Neural cell (in vitro differentiated cells): ENCODE measurements around the gene MEP1A. TPM values are rescaled to one million over a fixed set of nuclear protein-coding genes. Genes with fewer than 3 reads are reported as not detected.
"Not testable (repeated sequence)": the region's sequence is repeated elsewhere in the genome, so short reads cannot be mapped to it uniquely, and the experiment has no call there.

Source experiments
- H2AFZ ChIP-seq: fragments of 200-600, 300-800 bp; sonication (generic), shearing (Covaris generic); 2 replicates; pipeline ENCODE4 v1.6.0; 2014; ENCODE audit warnings: low read depth, mild to moderate bottlenecking, antibody characterized with exemption, low read length, moderate library complexity
- H3F3A ChIP-seq: fragments of 200-600 bp; shearing (Covaris generic); 2 replicates; pipeline ENCODE4 v1.6.1; 2016; ENCODE audit warnings: mild to moderate bottlenecking, moderate library complexity, mixed read lengths, antibody characterized with exemption, low read length; ENCODE audit not compliant: insufficient read depth, poor library complexity, severe bottlenecking
- H3K27ac ChIP-seq: fragments of 200-600, 300-800 bp; sonication (generic), shearing (Covaris generic); 2 replicates; pipeline ENCODE4 v1.5.1; 2014; ENCODE audit warnings: mild to moderate bottlenecking, low read length, moderate library complexity
- H3K27me3 ChIP-seq: fragments of 300-800, 200-600 bp; sonication (generic), shearing (Covaris generic); 2 replicates; pipeline ENCODE4 v1.6.0; 2014; ENCODE audit warnings: mild to moderate bottlenecking, low read depth, low read length, moderate library complexity; ENCODE audit not compliant: insufficient read depth
- H3K36me3 ChIP-seq: fragments of 300-800, 200-600 bp; sonication (generic), shearing (Covaris generic); 2 replicates; pipeline ENCODE4 v1.5.1; 2014; ENCODE audit warnings: mild to moderate bottlenecking, antibody characterized with exemption, low read length, moderate library complexity; ENCODE audit not compliant: insufficient read depth
- H3K4me2 ChIP-seq: fragments of 300-800, 200-600 bp; sonication (generic), shearing (Covaris generic); 2 replicates; pipeline ENCODE4 v1.6.0; 2014; ENCODE audit warnings: mild to moderate bottlenecking, low read length
- H3K4me3 ChIP-seq: fragments of 300-800, 200-600 bp; sonication (generic), shearing (Covaris generic); 2 replicates; pipeline ENCODE4 v1.5.1; 2014; ENCODE audit warnings: mild to moderate bottlenecking, low read length, moderate library complexity
- H3K79me2 ChIP-seq: fragments of 200-600 bp; shearing (Covaris generic); replicated peaks from 2 replicates; pipeline ENCODE4 v1.6.0; 2014; ENCODE audit warnings: mild to moderate bottlenecking, low read length, moderate library complexity; ENCODE audit not compliant: insufficient read depth
- H3K9ac ChIP-seq: fragments of 300-800, 200-600 bp; sonication (generic), shearing (Covaris generic); 2 replicates; pipeline ENCODE4 v1.6.1; 2016; ENCODE audit warnings: mild to moderate bottlenecking, low read length, mixed read lengths
- H3K9me2 ChIP-seq: fragments of 200-600 bp; shearing (Covaris generic); 2 replicates; pipeline ENCODE4 v1.6.1; 2016; ENCODE audit warnings: mild to moderate bottlenecking, low read length, mixed read lengths; ENCODE audit not compliant: insufficient read depth
- H3K9me3 ChIP-seq: fragments of 200-600, 300-800 bp; sonication (generic), shearing (Covaris generic); 2 replicates; pipeline ENCODE4 v1.6.1; 2016; ENCODE audit warnings: mild to moderate bottlenecking, mixed run types, low read length, moderate library complexity, mixed read lengths
- H4K20me1 ChIP-seq: fragments of 200-600 bp; shearing (Covaris generic); 2 replicates; pipeline ENCODE4 v1.6.1; 2016; ENCODE audit warnings: mild to moderate bottlenecking, mixed run types; ENCODE audit not compliant: insufficient read depth
- CTCF ChIP-seq: fragments of 450-650 bp; IDR thresholded peaks from 2 replicates; pipeline ENCODE4 v1.5.1; 2014; ENCODE audit warnings: antibody characterized with exemption, mild to moderate bottlenecking, moderate library complexity; ENCODE audit not compliant: poor library complexity, severe bottlenecking
- EP300 ChIP-seq: fragments of 450-650 bp; conservative IDR thresholded peaks from 2 replicates; pipeline ENCODE4 v1.6.1; 2014; ENCODE audit warnings: antibody characterized with exemption, mild to moderate bottlenecking, moderate library complexity; ENCODE audit not compliant: poor library complexity, severe bottlenecking
- EZH2 ChIP-seq: fragments of 200-600, 300-800 bp; shearing (Covaris generic), sonication (generic); IDR thresholded peaks from 2 replicates; pipeline ENCODE4 v1.6.1; 2014; ENCODE audit warnings: antibody characterized with exemption, low read length, borderline replicate concordance, mild to moderate bottlenecking; ENCODE audit not compliant: insufficient read depth, poor library complexity, severe bottlenecking
- MXI1 ChIP-seq: fragments of 450-650 bp; conservative IDR thresholded peaks from 2 replicates; pipeline ENCODE4 v1.6.1; 2014; ENCODE audit warnings: antibody characterized with exemption, mild to moderate bottlenecking; ENCODE audit not compliant: poor library complexity, severe bottlenecking
- POLR2AphosphoS5 ChIP-seq: IDR thresholded peaks from 2 replicates; pipeline ENCODE4 v1.6.1; 2012
- RAD21 ChIP-seq: fragments of 450-650 bp; conservative IDR thresholded peaks from 2 replicates; pipeline ENCODE4 v1.6.1; 2014; ENCODE audit warnings: antibody characterized with exemption, mild to moderate bottlenecking, moderate library complexity
- SMC3 ChIP-seq: fragments of 450-650 bp; conservative IDR thresholded peaks from 2 replicates; pipeline ENCODE4 v1.6.1; 2014; ENCODE audit warnings: antibody characterized with exemption, mild to moderate bottlenecking, moderate library complexity; ENCODE audit not compliant: poor library complexity
- TAF1 ChIP-seq: IDR thresholded peaks from 2 replicates; pipeline ENCODE4 v1.6.1; 2012; ENCODE audit warnings: low read depth
- polyA plus RNA-seq: library from polyadenylated mRNA; depleted of rRNA; stranded (reverse); fragments of >200 nt; gene quantifications from 2 replicates; pipeline ENCODE4 v1.2.3, GENCODE V29; 2014
- TF ChIP-seq, protein P1 (sequence below): IDR thresholded peaks from 2 replicates; pipeline ENCODE4 v1.6.1; 2012; ENCODE audit warnings: borderline replicate concordance

Gene MEP1A
- polyA plus RNA-seq, 1 donor from 2014 or later: not detected

- H3K27me3 ChIP-seq: no peaks in the 10 kb centered on the region
- no peak overlapping the region for H3K27ac ChIP-seq
- no peak overlapping the region for H2AFZ ChIP-seq
- no peaks in the 10 kb centered on the region for H3F3A ChIP-seq
- no peak overlapping the region for H3K4me2 ChIP-seq
- no peaks in the 10 kb centered on the region for H3K9me2 ChIP-seq
- TF ChIP-seq MXI1 (no peak), POLR2AphosphoS5 (no peak), RAD21 (no peak)
- TF ChIP-seq, protein P1, sequence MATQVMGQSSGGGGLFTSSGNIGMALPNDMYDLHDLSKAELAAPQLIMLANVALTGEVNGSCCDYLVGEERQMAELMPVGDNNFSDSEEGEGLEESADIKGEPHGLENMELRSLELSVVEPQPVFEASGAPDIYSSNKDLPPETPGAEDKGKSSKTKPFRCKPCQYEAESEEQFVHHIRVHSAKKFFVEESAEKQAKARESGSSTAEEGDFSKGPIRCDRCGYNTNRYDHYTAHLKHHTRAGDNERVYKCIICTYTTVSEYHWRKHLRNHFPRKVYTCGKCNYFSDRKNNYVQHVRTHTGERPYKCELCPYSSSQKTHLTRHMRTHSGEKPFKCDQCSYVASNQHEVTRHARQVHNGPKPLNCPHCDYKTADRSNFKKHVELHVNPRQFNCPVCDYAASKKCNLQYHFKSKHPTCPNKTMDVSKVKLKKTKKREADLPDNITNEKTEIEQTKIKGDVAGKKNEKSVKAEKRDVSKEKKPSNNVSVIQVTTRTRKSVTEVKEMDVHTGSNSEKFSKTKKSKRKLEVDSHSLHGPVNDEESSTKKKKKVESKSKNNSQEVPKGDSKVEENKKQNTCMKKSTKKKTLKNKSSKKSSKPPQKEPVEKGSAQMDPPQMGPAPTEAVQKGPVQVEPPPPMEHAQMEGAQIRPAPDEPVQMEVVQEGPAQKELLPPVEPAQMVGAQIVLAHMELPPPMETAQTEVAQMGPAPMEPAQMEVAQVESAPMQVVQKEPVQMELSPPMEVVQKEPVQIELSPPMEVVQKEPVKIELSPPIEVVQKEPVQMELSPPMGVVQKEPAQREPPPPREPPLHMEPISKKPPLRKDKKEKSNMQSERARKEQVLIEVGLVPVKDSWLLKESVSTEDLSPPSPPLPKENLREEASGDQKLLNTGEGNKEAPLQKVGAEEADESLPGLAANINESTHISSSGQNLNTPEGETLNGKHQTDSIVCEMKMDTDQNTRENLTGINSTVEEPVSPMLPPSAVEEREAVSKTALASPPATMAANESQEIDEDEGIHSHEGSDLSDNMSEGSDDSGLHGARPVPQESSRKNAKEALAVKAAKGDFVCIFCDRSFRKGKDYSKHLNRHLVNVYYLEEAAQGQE: no peak
- no peak overlapping the region for H3K4me3 ChIP-seq
- H3K9ac ChIP-seq: no peak overlapping the region
- no peaks in the 10 kb centered on the region for H3K9me3 ChIP-seq
- H3K36me3 ChIP-seq: no peaks in the 10 kb centered on the region
- H3K79me2 ChIP-seq: no peaks in the 10 kb centered on the region
- H4K20me1 ChIP-seq: no peaks in the 10 kb centered on the region
Measured at GRCh38 chr6:46832816-46833215, 39.6 kb downstream of the MEP1A start.

GRCh38 chr6:46834257-46834916 is 41.2 kb downstream of the MEP1A start:
- H3K4me3 ChIP-seq, H3K36me3 ChIP-seq, H3F3A ChIP-seq, H3K79me2 ChIP-seq, H3K9ac ChIP-seq, H4K20me1 ChIP-seq, H2AFZ ChIP-seq, H3K9me3 ChIP-seq, H3K27me3 ChIP-seq, H3K27ac ChIP-seq, H3K4me2 ChIP-seq, H3K9me2 ChIP-seq: not testable (repeated sequence)

- not testable (repeated sequence) for H3K4me3 ChIP-seq, H3K4me2 ChIP-seq, H4K20me1 ChIP-seq, H2AFZ ChIP-seq, H3K36me3 ChIP-seq, H3K9me2 ChIP-seq, H3K27me3 ChIP-seq, H3K9ac ChIP-seq, H3K27ac ChIP-seq, H3K9me3 ChIP-seq, H3K79me2 ChIP-seq, H3F3A ChIP-seq
Measured at GRCh38 chr6:46834991-46835390, 41.8 kb downstream of the MEP1A start.

DNA sequence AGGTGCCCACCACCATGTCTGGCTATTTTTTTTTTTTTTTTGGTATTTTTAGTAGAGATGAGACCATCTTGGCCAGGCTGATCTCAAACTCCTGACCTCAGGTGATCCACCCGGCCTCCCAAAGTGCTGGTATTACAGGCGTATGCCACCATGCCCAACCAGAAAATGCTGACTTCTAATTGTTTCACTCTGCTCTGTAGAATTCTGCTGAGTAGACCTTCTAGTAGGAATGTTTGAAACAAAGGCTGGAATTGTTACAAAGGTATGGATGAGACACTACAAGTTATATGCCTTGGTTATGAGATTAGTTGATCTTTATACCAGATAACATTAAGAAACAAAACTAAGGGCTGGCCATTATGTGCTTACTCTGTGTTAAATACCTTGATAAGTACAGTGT is 44.8 kb downstream of the MEP1A start:
- no peaks in the 10 kb centered on the region for H3K79me2 ChIP-seq
- TF ChIP-seq RAD21 (no peak), SMC3 (no peak), CTCF (no peak), EP300 (no peak), TAF1 (no peak), POLR2AphosphoS5 (no peak), EZH2 (no peak), MXI1 (no peak)
- TF ChIP-seq, protein P1: no peak
- no peak overlapping the region for H3K9ac ChIP-seq
- no peak overlapping the region for H3K4me2 ChIP-seq
- H3F3A ChIP-seq: no peaks in the 10 kb centered on the region
- H3K9me3 ChIP-seq: no peaks in the 10 kb centered on the region
- no peak overlapping the region for H2AFZ ChIP-seq
- no peaks in the 10 kb centered on the region for H4K20me1 ChIP-seq
- H3K27ac ChIP-seq: no peak overlapping the region
- H3K36me3 ChIP-seq: no peaks in the 10 kb centered on the region
- H3K27me3 ChIP-seq: no peaks in the 10 kb centered on the region
- H3K4me3 ChIP-seq: no peak overlapping the region
- H3K9me2 ChIP-seq: no peaks in the 10 kb centered on the region
